PC-9 (cell line): Measurements from ENCODE around the gene MON1B. TPM values are rescaled to one million over a fixed set of nuclear protein-coding genes. Genes with fewer than 3 reads are reported as not detected.
A peak's percentile ranks its signal among the peaks of the same experiment; 100 is the strongest.

Experiments used
- BruUV-seq: library from RNA; stranded (reverse); fragments of 400-500 nt; replicated peaks from 2 replicates; lab custom pipeline; 2021; lab: Mats Ljungman, UMichigan
- CTCF ChIA-PET: fragments of 300-600 bp; sonication (Branson Sonifier 250); formaldehyde crosslinking; loops from one replicate; lab custom pipeline; 2022; ENCODE audit warnings: antibody characterized with exemption; lab: Charles Lee
- POLR2A ChIA-PET: fragments of 300-600 bp; sonication (Branson Sonifier 250); formaldehyde crosslinking; loops from one replicate; lab custom pipeline; 2022; ENCODE audit warnings: antibody characterized with exemption; ENCODE audit not compliant: unreplicated experiment; lab: Charles Lee
- DNase-seq, 2 experiments: peaks; one replicate each; pipeline versions ENCODE4 v3.0.0 to v3.0.0-alpha.2; 2015 to 2022; ENCODE audit warnings: mixed read lengths in 1 of 2
- H2AFZ ChIP-seq: fragments of 200-600 bp; sonication (generic); 2 replicates; pipeline ENCODE4 v1.8.1; 2017; ENCODE audit warnings: antibody characterized with exemption
- H3F3A ChIP-seq: fragments of 200-600 bp; sonication (generic); 2 replicates; pipeline ENCODE4 v1.8.1; 2017; ENCODE audit warnings: antibody characterized with exemption, mild to moderate bottlenecking, low read depth; ENCODE audit not compliant: insufficient read depth
- H3K27ac ChIP-seq: fragments of 200-600 bp; sonication (generic); 2 replicates; pipeline ENCODE4 v1.6.1; 2016; ENCODE audit warnings: mixed run types
- H3K27me3 ChIP-seq: fragments of 200-600 bp; sonication (generic); 2 replicates; pipeline ENCODE4 v1.6.1; 2016; ENCODE audit warnings: low read depth, mixed run types; ENCODE audit not compliant: insufficient read depth
- H3K36me3 ChIP-seq: fragments of 200-600 bp; sonication (generic); 2 replicates; pipeline ENCODE4 v1.6.1; 2016; ENCODE audit warnings: low read depth, mixed run types
- H3K4me1 ChIP-seq: fragments of 200-600 bp; sonication (generic); replicated peaks from 2 replicates; pipeline ENCODE4 v1.6.1; 2016; ENCODE audit warnings: mixed run types; ENCODE audit not compliant: insufficient read depth
- H3K4me2 ChIP-seq: fragments of 200-600 bp; sonication (generic); 2 replicates; pipeline ENCODE4 v1.6.1; 2017; ENCODE audit warnings: mixed run types
- H3K4me3 ChIP-seq: fragments of 200-600 bp; sonication (generic); 2 replicates; pipeline ENCODE4 v1.6.1; 2016; ENCODE audit warnings: mixed run types
- H3K79me2 ChIP-seq: fragments of 200-600 bp; sonication (generic); 2 replicates; pipeline ENCODE4 v1.6.1; 2017; ENCODE audit warnings: low read depth, mixed run types
- H3K9me2 ChIP-seq: fragments of 200-600 bp; sonication (generic); 2 replicates; pipeline ENCODE4 v1.8.1; 2017; ENCODE audit warnings: mild to moderate bottlenecking; ENCODE audit not compliant: insufficient read depth
- H3K9me3 ChIP-seq: fragments of 200-600 bp; sonication (generic); 2 replicates; pipeline ENCODE4 v1.8.1; 2016; ENCODE audit warnings: low read depth; ENCODE audit not compliant: insufficient read depth
- H4K20me1 ChIP-seq: fragments of 200-600 bp; sonication (generic); 2 replicates; pipeline ENCODE4 v1.8.1; 2017; ENCODE audit not compliant: insufficient read depth
- EZH2 ChIP-seq: fragments of 200-600 bp; sonication (generic); IDR thresholded peaks from 2 replicates; pipeline ENCODE4 v1.8.0; 2017; ENCODE audit warnings: antibody characterized with exemption, low read depth
- intact Hi-C: fragments of 100-400 bp; cut with micrococcal nuclease; formaldehyde crosslinking; loops from one replicate; pipeline ENCODE4 v1.10.0; 2022; ENCODE audit not compliant: unreplicated experiment
- total RNA-seq: library from RNA; stranded (reverse); gene quantifications from 2 replicates; pipeline ENCODE4 v1.2.3, GENCODE V29; 2021
- TF ChIP-seq, protein P1 (sequence below): fragments of 200-600 bp; sonication (generic); conservative IDR thresholded peaks from 2 replicates; pipeline ENCODE4 v1.6.1; 2017; ENCODE audit warnings: mixed run types, antibody characterized with exemption, mild to moderate bottlenecking, moderate library complexity

Gene MON1B
- total RNA-seq, 1 experiment from 2014 or later, result 57.2 TPM

DNA sequence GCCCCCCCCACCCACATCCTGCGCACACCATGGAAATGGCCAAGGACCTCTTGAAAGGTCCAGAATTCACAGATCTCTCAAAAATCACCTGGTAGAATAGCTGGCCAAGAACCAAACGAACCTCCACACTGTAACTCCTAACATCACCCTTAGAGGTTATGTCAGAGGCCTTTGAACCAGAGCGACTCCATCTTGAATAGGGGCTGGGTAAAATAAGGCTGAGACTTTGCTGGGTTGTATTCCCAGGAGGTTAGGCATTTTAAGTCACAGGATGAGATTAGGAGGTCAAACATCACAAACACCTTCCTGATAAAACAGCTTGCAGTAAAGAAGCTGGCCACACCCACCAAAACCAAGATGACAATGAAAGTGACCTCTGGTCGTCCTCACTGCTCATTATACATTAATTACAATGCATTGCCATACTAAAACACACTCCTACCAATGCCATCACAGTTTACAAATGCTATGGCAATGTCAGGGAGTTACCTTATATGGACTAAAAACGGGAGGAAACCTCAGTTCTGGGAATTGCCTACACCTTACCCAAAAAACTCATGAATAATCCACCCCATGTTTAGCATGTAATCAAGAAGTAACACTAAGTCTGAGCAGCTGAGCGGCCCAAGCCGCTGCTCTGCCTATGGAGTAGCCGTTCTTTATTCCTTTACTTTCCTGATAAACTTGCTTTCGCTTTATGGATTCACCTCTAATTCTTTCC is 43.0 kb downstream of the MON1B start:
- no peak overlapping the region for H3K27ac ChIP-seq
- intact Hi-C loops, result no loop called here
- H3K9me3 ChIP-seq, result no peaks in the 10 kb centered on the region; the same call in 1 of the 2 replicates
- ChIA-PET CTCF (no interaction called here), POLR2A (no interaction called here)
- DNase-seq, result no peak
- TF ChIP-seq, protein P1, sequence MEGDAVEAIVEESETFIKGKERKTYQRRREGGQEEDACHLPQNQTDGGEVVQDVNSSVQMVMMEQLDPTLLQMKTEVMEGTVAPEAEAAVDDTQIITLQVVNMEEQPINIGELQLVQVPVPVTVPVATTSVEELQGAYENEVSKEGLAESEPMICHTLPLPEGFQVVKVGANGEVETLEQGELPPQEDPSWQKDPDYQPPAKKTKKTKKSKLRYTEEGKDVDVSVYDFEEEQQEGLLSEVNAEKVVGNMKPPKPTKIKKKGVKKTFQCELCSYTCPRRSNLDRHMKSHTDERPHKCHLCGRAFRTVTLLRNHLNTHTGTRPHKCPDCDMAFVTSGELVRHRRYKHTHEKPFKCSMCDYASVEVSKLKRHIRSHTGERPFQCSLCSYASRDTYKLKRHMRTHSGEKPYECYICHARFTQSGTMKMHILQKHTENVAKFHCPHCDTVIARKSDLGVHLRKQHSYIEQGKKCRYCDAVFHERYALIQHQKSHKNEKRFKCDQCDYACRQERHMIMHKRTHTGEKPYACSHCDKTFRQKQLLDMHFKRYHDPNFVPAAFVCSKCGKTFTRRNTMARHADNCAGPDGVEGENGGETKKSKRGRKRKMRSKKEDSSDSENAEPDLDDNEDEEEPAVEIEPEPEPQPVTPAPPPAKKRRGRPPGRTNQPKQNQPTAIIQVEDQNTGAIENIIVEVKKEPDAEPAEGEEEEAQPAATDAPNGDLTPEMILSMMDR, result no peak
- no peak for TF ChIP-seq EZH2
- no TSS peak for BruUV-seq
- H3K27me3 ChIP-seq, result peaks cover 8% of the 10 kb centered on the region; the same call in 1 of the 2 replicates
- H3K79me2 ChIP-seq, result no peaks in the 10 kb centered on the region
- no peaks in the 10 kb centered on the region for H3K9me2 ChIP-seq
- no peak overlapping the region for H3K4me3 ChIP-seq
- no peaks in the 10 kb centered on the region for H4K20me1 ChIP-seq
- H3F3A ChIP-seq, result no peaks in the 10 kb centered on the region
- H2AFZ ChIP-seq, result no peak overlapping the region
- no peak overlapping the region for H3K4me2 ChIP-seq
- peaks cover 6% of the 10 kb centered on the region; the same call in 1 of the 2 replicates for H3K4me1 ChIP-seq
- no peaks in the 10 kb centered on the region for H3K36me3 ChIP-seq

- H3K4me3 ChIP-seq, result no peak overlapping the region
- no peaks in the 10 kb centered on the region; the same call in 1 of the 2 replicates for H3K9me3 ChIP-seq
- ChIA-PET CTCF (no interaction called here), POLR2A (no interaction called here)
- H2AFZ ChIP-seq, result no peak overlapping the region
- H3K4me1 ChIP-seq, result peaks cover 8% of the 10 kb centered on the region; the same call in 1 of the 2 replicates
- no peaks in the 10 kb centered on the region for H3K36me3 ChIP-seq
- no peaks in the 10 kb centered on the region for H3K9me2 ChIP-seq
- TF ChIP-seq, protein P1, result no peak
- TF ChIP-seq EZH2, result no peak
- no TSS peak for BruUV-seq
- no peak overlapping the region for H3K27ac ChIP-seq
- H3K4me2 ChIP-seq, result no peak overlapping the region
- H4K20me1 ChIP-seq, result no peaks in the 10 kb centered on the region
- peak in 1 of 2 experiments; percentile 44 for DNase-seq
- no peaks in the 10 kb centered on the region for H3K79me2 ChIP-seq
- H3F3A ChIP-seq, result no peaks in the 10 kb centered on the region
- peaks cover 8% of the 10 kb centered on the region; the same call in 1 of the 2 replicates for H3K27me3 ChIP-seq
- intact Hi-C loops, result loop anchor here (5.0 kb wide), 2 partner anchors 443 to 768 kb away; no protein-coding TSS in a partner anchor
These were observed 43.6 kb downstream of the MON1B start for GRCh38 chr16:77234611-77235010.

GRCh38 chr16:77236063-77236511 is 45.1 kb downstream of the MON1B start:
- Histone ChIP-seq H3K9me2 (no peaks in the 10 kb centered on the region), H3K4me1 (peaks cover 8% of the 10 kb centered on the region; the same call in 1 of the 2 replicates), H2AFZ (peak overlapping the region; percentile 55; the same call in 1 of the 2 replicates), H4K20me1 (no peaks in the 10 kb centered on the region), H3F3A (no peaks in the 10 kb centered on the region), H3K27me3 (peaks cover 8% of the 10 kb centered on the region; the same call in 1 of the 2 replicates), H3K4me2 (peak overlapping the region; percentile 76), H3K36me3 (no peaks in the 10 kb centered on the region), H3K4me3 (peak overlapping the region; percentile 37; the same call in 1 of the 2 replicates), H3K27ac (no peak overlapping the region), H3K79me2 (no peaks in the 10 kb centered on the region), H3K9me3 (no peaks in the 10 kb centered on the region)
- ChIA-PET CTCF (interaction anchor here (0.6 kb wide), 1 partner anchor 734 kb away, joined by 3 read pairs; no protein-coding TSS in a partner anchor), POLR2A (no interaction called here)
- no TSS peak for BruUV-seq
- TF ChIP-seq, protein P1, result peak; percentile 98
- no peak for TF ChIP-seq EZH2
- intact Hi-C loops, result loop anchor here (1.0 to 5.0 kb wide), 5 partner anchors 348 to 863 kb away; partner anchors contain the start of gene WWOX
- peak; percentile 62 to 78 for DNase-seq
